ENCODE data around the gene DGKI.
"Not testable (repeated sequence)": the region's sequence is repeated elsewhere in the genome, so short reads cannot be mapped to it uniquely, and the experiment has no call there.

DGKI gene

DNA sequence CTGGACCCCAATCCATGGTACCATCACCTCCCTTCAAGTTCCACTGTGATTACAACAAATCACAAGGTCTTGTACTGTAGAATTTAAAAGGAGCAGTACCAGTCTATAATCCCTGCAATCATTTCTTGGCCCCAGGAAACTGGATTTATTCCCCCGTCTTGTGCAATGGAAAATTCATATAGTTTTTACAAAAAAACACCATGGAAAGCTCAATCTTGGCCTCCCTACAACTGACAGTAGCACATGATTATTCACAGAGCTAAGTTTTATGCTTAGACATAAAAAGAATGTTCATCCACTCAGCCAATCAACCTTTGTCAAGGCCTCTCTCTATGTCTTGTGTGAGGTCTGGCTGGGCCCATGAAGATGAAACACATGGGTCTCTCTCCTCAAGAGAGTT is 10.2 kb downstream of the DGKI start:
- no peak for DNase-seq (ENCODE audit: extremely low read depth in 1 of 2, low read depth in 1 of 2)

DNA sequence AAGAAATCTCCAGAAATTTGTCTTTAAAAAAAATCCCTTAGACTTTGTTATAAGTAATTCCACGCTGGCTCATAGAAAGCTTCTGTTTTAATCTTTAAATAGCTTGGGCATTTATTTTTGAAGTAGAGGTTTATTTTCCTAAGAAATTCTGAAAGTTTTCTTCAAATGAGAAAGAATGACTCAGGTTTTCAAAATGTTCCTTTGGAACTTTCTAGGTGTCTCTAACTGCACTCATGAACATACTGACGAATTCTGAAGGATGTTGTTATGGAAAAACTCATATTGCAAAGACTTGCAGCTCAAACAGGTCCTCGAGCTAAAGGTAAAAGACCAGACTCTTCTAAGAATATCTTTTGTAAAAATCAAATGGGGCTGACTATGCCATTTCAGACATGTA is 10.7 kb downstream of the DGKI start:
- DNase-seq (ENCODE audit: extremely low read depth in 1 of 2, low read depth in 1 of 2) = no peak

DNA sequence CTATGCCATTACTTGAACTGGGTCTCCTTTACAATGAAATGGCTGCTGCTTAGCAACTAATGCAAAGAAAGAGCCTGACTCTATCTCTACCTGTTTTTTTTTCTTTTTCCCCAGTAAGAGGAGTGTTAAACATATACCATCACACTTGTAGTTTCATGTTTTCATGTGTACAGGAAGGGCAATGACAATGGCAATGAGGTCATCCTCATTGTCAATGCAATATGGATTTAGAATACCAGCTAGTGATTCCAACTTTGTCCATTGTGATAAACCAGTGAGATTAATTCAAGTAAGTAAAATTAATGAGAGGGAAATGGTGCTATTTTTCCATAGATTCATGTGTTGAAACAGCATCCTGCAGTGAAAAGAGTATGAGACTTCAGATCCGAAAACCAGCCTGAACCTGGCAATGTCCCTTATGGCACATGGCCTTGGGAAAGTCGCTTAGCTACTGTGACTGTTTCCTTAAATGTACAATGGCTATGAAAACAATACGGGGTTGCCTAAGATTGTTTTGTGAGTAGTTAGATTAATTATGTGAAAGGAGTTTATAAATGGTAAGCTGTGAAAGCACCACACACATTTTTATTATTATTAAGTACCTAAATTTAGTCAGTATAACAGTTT is 11.2 kb downstream of the DGKI start:
- DNase-seq (ENCODE audit: extremely low read depth in 1 of 2, low read depth in 1 of 2) = no peak

DNA sequence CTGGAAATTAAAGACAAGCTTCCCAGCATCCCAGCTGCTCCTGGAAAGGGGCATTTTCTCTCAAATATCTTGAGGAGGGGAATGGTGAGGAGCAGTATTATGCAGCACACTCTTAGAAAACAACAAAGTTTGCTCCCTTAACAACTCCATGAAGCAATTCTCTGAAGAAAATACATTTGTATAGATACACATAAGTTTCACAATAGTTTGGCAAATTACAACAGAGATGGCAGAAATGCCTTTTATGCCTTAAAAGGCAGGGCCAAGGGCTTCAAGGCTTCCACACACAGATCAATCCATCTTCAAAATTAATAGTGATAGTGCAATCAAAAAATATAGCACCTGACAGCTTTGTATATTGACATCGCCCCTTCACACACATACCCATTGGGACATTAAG is 12.2 kb downstream of the DGKI start:
- no peak for DNase-seq (ENCODE audit: extremely low read depth in 1 of 2, low read depth in 1 of 2)

DNA sequence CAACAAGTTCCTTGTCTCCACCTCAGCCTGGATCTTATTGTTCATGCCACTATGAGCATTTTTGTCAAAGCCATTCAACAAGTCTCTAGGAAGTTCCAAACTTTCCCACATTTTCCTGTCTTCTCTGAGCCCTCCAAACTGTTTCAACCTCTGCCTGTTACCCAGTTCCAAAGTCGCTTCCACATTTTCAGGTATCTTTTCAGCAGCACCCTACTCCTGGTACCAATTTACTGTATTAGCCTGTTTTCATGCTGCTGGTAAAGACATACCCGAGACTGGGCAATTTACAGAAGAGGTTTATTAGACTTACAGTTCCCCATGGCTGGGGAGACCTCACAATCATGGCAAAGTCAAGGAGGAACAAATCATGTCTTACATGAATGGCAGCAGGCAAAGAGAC is 13.8 kb downstream of the DGKI start:
- not testable (repeated sequence) for DNase-seq (ENCODE audit: extremely low read depth in 1 of 2, low read depth in 1 of 2)

DNA sequence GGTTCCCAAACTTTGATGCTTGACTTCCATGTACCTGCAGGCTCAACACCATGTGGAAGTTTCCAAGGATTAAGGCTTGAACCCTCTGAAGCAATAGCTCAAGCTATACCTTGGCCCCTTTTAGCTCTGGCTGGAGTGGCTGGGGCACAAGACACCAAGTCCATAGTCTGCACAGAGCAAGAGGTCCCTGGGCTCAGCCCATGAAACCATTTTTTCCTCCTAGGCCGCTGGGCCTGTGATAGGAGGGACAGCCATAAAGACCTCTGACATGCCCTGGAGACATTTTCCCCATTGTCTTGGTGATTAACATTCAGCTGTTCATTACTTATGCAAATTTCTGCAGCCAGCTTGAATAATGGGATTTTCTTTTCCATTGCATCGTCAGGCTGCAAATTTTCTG is 14.4 kb downstream of the DGKI start:
- no peak for DNase-seq (ENCODE audit: extremely low read depth in 1 of 2, low read depth in 1 of 2)

DNA sequence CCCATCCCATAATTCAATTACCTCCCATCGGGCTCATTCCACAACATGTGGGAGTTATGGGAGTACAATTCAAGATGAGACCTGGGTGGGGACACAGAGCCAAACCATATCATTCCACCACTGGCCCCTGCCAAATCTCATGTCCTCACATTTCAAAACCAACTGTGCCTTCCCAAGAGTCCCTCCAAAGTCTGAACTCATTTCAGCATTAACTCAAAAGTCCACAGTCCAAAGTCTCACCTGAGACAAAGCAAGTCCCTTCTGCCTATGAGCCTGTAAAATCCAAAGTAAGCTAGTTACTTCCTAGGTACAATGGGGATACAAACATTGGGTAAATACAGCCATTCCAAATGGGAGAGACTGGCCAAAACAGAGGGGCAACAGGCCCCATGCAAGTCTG is 15.2 kb downstream of the DGKI start:
- DNase-seq (ENCODE audit: extremely low read depth in 1 of 2, low read depth in 1 of 2) = not testable (repeated sequence)

DNA sequence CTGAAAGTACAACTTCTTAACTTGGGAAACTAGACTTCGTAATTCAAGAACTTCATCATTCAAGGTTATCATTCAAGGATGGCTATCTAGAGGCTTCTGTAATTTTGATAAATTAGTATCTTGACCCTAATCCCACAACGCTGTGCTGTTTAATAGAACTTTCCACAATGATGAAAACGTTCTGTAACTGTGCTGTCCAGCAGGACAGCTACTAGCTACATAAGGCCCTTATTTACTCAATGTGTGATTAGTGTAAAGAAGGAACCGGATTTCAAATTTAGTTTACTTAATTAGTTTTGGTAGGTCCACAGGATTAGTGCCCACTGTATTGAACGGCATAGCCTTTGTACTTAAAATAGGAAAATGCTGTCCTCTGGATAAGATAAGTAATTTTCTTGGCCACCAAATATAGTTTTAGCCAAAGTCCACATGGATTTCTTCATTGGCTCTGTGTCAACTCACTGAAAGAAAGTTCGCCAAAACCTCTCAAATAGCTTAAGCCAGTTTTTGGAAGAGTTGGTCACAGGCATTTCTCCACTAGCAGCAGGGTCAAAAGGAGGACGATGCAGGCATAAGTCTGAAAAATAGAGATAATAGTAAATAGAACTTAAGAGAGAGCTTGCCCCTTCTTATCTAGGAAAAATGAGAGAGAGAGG is 17.3 kb downstream of the DGKI start:
- DNase-seq (ENCODE audit: extremely low read depth in 1 of 2, low read depth in 1 of 2) = no peak

DNA sequence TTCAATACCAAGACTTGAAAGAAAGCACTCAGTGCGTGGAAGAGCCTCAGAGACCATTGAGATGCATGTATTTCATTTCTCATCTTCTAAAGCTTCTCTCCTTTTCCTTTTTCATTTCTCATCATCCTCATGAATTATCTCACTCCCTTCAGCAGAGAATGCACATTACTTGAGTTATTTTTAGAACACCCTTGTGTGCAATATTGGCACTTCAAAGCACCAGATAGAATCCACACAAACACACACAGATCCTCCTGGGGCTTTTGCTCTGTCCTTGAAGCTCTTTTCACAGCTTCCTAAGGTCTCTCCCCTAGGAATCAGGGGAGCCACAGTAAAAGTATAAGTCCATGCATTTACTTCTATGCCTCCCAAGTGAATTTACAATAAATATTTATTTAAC is 18.3 kb downstream of the DGKI start:
- DNase-seq (ENCODE audit: extremely low read depth in 1 of 2, low read depth in 1 of 2) = no peak

DNA sequence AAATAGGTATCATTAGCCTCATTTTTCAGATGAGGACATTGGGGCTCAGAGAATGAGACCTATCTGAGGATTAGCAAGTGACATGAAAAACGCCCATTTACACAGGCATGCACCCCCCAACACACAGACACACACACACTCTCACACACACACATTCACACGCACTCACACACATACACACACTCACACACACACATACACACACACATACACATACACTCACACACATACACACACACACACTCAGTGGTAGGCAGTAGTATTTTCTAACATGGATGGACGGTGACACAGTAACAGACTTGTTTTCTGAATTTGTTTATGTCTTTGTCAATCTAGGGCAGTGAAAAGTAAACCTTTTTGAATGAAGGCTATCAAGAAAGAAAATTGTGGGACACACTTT is 21.3 kb downstream of the DGKI start:
- no peak for DNase-seq (ENCODE audit: extremely low read depth in 1 of 2, low read depth in 1 of 2)

DNA sequence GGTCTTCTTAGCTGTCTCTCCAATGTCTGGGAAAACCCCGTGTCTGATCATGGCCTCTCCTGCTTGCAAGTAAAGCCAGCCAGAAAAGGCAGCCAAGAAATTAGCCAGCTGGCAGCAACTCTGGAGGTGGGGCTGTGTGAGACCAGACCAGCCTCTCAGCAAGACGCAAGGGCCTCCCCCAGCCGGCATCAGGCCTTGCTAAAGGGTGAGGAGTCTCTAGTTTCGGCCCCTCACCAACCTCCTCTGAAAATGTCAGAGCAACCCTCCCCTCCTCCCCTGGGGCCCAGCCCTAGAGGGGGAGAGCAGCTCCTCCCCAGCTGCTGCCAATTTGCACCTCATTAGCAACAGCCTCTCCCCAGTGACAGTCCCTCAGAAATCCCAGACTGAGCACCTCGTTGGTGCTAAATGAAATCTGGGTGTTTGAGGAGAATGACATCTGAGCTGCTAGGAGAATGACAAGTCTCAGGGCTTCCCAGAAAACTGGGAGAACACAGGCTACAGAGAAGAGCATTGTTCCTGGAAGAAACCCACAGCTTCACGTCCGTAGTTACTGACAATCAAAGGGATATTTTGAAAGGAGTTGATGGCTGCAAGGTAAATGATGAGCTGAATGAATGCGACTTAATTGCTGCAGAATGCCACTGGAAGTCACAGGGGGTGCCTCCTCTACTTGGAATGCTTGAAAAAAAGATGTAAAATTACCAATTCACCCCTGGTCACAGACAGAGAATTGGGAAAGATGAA is 25.9 kb downstream of the DGKI start:
- no peak for DNase-seq (ENCODE audit: extremely low read depth in 1 of 2, low read depth in 1 of 2)

DNA sequence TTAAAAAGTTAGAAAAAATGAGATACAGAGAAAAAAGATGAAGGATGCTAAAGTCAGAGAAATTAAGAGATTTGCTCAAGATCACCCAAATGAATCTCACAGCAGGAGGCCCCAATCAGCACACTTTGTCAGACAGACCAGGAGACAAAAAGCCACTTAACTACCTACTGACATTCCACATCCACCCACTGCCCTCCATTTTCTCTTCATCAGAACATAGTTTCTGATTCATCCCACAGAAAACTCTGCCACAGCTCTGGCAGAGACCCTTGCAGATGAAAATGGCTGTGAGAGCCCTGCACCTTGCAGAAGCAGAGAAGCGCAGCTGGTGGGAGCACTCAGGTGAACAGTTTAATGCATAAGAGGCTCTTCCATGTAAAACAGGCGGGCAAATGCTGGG is 26.6 kb downstream of the DGKI start:
- DNase-seq (ENCODE audit: extremely low read depth in 1 of 2, low read depth in 1 of 2) = no peak

DNA sequence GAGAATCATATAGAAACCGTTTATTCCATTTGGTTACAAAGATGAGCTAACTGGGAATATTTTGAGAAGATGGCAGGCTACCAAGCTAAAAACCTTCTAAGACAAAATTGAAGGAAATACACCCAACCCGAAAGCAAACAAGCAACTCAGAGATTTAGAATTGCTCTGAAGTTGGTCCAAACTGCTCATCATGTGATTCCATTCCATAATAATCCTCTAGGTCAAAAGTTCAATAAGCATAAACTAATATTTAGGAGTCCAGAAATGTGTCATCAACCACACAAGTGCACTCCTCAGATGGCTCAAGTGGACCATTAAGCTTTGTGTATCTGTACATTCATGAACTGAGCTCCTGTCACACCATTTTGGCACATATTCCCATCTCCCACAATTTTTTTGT is 28.7 kb downstream of the DGKI start:
- DNase-seq (ENCODE audit: extremely low read depth in 1 of 2, low read depth in 1 of 2) = no peak

DNA sequence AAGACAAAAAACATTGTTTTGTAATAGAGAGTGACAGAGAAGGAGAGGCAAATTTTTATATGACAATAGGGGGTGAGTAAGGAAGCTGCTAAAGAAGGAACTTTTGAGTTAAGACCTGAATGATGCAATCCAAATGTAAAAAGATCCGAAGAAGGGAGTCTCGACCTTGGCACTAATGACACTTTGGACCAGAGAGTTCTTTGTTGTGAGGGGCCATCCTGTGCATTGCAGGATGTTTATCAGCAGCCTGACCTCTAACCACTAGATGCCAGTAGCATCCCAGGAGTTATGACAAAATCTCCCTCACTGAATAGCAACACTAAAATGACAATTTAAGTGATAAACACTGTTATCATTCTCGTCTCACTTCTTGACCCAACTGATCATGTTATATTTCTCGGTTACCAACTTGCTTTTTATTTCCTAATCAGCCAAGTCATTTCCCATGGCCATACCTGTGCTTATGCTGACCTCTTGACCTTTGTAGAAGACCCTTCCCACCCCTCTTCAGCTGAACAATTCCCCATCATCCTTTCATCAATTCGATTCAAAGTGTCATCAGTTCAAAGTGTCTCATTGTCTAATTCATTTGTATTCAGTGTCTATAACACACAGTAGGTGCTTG is 30.0 kb downstream of the DGKI start:
- DNase-seq (ENCODE audit: extremely low read depth in 1 of 2, low read depth in 1 of 2) = no peak

DNA sequence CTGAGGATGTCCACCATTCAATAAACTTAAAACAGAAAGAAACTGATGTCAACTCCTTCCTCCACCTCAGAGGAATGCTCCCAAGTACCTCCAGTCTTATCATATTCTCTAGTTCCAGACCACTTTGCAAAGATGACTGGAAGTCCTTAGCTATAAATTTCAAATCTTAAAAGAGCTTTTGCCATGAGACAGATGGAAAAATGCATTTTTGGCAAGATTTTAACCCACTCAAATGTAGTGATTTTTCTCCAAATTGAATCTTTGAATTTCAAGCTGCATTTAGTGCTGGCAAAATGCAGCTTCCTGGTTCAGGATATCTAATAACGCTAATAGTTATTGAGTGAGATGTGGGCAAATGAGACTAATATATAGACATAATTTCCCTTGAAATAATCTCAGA is 33.2 kb downstream of the DGKI start:
- DNase-seq (ENCODE audit: extremely low read depth in 1 of 2, low read depth in 1 of 2) = no peak

DNA sequence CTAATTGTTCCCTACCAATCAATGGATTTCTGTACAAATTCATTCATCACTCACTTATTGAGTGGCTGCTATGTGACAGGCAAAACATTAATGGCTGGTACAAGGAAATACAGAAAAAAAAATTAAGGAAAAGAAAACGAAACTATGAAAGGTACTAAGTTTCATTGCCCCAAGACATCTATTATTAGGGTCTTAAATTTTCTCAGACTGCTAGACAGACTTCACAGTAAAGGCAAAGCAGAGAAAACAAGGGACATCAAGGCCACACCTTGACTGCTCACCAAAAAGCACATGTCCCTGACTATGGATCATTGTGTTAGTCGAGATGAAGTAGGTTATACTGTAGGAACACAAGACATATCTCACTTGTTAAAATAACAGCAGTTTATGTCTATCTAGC is 36.5 kb downstream of the DGKI start:
- DNase-seq (ENCODE audit: extremely low read depth in 1 of 2, low read depth in 1 of 2) = no peak

DNA sequence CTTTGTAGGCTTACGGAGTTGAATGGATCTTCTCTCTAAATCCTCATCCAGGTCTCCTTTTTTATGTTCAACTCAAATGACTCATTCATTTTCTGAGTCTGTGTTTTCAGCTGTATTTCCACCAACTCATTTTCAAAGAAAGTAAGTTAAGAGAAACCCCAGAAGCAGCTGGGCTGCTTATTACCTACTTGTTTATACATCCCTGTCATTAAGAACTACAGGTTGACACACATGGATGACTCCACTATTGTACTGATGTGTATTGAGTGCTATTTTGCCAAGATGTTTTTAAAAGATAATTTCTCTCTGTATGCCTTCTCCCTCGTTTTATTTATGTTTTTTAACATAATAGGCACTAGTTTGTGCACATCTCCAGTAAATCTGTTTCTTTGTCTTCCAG is 41.9 kb downstream of the DGKI start:
- DNase-seq (ENCODE audit: extremely low read depth in 1 of 2, low read depth in 1 of 2) = no peak

DNA sequence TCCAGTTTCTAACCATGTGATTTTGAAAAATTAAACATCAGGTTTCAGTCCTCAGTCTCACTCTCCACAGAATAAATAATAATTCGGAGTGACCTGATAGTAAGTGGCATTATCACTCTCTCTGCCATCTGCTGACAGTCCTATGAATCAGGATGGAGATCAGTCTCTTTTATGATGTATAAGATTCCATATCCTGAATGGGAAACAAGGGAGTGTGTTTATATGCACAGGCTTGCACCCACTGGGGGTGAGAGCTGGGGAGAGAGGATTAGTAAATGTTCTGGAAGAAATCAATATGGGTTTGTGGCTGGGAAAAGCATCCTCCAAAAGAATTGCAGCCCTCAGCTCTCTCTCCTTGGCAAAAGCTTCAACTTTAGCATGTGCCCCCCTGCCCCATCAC is 45.3 kb downstream of the DGKI start:
- no peak for DNase-seq (ENCODE audit: extremely low read depth in 1 of 2, low read depth in 1 of 2)

DNA sequence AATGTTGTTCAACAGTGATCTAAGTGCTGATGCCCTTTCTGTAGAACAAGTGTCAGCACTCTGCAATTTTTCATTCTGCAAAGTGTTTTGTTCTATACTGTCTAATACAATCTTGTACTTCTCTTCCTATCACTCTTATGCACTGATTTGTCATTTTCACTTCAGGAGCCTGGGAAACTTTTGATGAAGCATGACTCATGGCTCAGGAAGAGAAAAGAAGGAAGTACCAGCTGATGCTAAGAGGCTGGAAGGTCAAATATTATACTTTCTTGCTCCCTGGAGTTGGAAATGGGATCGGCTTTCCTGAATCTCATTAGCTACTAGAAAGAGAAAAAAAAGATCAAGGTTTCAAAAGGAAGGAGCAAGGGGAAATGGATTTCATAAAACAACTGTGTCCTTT is 45.8 kb downstream of the DGKI start:
- DNase-seq (ENCODE audit: extremely low read depth in 1 of 2, low read depth in 1 of 2) = no peak

DNA sequence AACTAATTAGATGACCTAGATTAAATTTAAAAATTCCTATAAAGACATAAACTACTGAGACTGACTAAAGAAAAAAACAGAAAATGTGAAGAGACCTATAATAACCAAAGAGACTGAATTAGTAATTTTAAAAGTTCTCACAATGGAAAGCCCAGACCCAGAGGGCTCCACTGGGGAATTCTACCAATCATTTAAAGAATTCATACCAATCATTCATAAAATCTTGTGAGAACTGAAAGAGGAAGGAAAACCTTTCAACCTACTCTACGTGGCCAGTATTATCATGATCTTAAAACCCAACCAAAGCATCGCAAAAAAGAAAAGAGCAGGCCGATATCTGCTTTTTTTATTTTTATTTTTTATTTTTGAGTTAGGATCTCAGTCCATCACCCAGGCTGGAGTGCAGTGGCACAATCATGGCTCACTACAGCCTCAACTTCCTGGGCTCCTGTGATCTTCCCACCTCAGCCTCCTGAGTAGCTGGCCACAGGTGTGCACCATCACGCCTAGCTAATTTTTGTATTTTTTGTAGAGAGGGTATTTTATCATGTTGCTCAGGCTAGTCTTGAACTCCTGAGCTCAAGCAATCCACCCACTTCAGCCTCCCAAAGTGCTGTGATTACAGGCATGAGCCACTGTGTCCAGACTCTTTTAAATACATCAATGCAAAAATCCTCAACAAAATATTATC is 48.6 kb downstream of the DGKI start:
- DNase-seq (ENCODE audit: extremely low read depth in 1 of 2, low read depth in 1 of 2) = no peak

DNA sequence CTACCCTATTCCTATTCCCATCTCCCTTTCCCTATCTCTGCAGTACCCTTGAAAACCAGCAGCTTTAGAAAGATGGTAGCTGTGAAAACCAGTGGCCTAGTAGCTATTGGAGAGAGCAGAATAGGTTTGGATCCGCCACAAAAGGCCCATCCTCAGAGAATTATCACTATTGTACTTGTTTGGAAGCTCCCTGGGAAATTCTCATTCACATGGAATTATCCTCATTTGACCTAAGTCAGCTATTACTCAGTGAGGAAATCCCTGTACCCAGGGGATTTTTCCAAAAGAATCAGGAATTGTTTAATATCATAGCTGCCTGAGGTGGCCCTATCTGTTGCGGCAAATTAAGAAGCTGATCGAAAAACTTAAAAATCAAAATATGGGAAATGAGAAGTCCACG is 51.6 kb downstream of the DGKI start:
- DNase-seq (ENCODE audit: extremely low read depth in 1 of 2, low read depth in 1 of 2) = no peak

All from activated CD8-positive, alpha-beta memory T cell treated with anti-CD3 and anti-CD28 coated beads for 1 hour (primary cell).